Measurements from ENCODE around the gene ARL3. TPM values are rescaled to one million over a fixed set of nuclear protein-coding genes. Genes with fewer than 3 reads are reported as not detected.

The ARL3 gene
- total RNA-seq, 1 experiment from 2014 or later = 2.6 TPM

Other genes with a start within 250 kb of the ARL3 start
- 67.1 and 85.6 TPM in 2 replicates for gene ACTR1A, start 211.7 kb downstream of the ARL3 start, total RNA-seq (2014; rRNA removed; shearing (Covaris generic))
- 1.8 TPM in 2 replicates for gene SUFU, start 210.4 kb downstream of the ARL3 start, total RNA-seq (2014; rRNA removed; shearing (Covaris generic))
- gene TRIM8, start 69.9 kb downstream of the ARL3 start, total RNA-seq (2014; rRNA removed; shearing (Covaris generic)) = 11.7 and 21.6 TPM in 2 replicates
- 2.3 and 5.0 TPM in 2 replicates for gene SFXN2, start 239 bp upstream of the ARL3 start, total RNA-seq (2014; rRNA removed; shearing (Covaris generic))
- gene WBP1L, start 29.6 kb upstream of the ARL3 start, total RNA-seq (2014; rRNA removed; shearing (Covaris generic)) = 12.8 TPM in 2 replicates
- not detected in 2 replicates for gene CYP17A1, start 123.0 kb upstream of the ARL3 start, total RNA-seq (2014; rRNA removed; shearing (Covaris generic))
- 22.1 and 25.2 TPM in 2 replicates for gene BORCS7, start 139.9 kb upstream of the ARL3 start, total RNA-seq (2014; rRNA removed; shearing (Covaris generic))
- gene AS3MT, start 155.1 kb upstream of the ARL3 start, total RNA-seq (2014; rRNA removed; shearing (Covaris generic)) = 0.13 and 0.21 TPM in 2 replicates
- 6.5 and 7.6 TPM in 2 replicates for gene CNNM2, start 203.9 kb upstream of the ARL3 start, total RNA-seq (2014; rRNA removed; shearing (Covaris generic))

Data from SK-MEL-5 (cell line).